Cerebellar nuclear complex (tissue), 1 donor: ENCODE measurements around the gene AADAT.

Experiments
- DNase-seq, 2 experiments: peaks; one replicate each; lab custom pipeline; 2025; lab: John Stamatoyannopoulos, UW

Gene AADAT

DNA sequence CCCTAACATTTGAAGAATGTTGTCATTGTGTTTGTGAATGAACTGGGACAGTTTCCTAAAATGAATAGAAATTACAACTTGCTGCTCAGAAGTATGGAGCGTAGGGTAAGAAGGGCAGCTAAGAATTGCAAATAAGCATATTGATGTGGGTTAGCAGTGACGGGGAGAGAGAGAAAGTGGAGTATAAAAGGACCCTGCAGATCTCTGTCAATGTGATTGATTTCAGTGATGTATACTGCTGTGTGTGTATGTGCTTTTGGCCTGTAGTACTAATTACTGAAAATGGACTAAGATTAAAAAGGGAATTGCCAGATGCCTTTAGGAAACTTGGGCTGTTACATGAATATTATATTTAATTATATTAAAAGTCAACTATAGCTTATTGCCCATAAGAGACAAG, 55.8 kb downstream of the AADAT start:
- no peak for DNase-seq

DNA sequence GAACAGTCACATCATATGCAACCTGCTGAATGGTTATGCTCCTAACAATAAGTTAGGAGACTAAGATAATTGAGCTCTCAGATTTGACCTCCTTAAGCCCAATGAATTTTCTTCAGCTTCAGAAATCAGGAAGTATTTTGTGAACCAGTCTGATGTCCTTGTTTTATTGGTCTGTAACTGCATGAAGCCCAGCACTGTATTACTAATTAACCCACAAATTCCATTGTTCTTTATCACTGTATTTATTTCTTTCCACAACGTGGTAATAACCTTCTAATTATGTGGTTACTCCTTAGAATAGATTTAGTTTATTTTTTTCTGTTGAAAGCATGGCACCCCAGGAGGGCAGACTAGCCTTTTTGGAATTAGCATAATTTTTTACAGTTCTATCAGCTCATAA, 59.6 kb downstream of the AADAT start:
- DNase-seq = no peak

DNA sequence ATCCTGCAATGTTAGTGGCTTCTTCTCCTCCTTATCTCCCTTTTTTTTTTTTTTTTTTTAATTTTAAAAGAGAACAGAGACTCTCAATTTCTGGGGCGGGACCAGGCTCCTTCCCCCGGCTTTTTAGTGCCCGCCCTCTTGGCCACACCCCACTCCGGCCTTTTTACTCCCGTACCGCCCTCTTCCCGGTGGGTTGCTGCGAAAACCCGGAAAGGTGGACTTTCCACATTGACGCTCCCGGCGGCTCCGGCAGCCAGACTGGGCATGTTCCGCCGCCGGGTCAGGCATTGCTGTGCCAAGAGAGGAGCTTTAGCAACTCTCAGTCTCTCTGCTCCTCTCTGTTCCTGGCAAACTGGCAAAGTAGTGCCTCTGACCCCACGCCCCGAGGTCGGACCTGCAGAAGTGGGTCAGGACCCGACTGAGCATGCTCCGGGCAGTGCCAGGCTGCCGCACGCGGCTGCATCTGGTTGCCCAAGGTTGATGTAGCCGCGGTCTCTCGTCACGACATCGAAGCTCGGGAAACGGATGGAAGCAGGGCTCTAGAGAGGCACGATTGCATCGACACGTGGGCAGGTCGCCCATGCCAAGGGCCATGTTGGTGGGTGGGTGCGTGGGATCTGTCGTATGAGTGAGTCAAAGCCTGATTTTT, 62.5 kb downstream of the AADAT start:
- DNase-seq = peak in 1 of 2 experiments; percentile 78

DNA sequence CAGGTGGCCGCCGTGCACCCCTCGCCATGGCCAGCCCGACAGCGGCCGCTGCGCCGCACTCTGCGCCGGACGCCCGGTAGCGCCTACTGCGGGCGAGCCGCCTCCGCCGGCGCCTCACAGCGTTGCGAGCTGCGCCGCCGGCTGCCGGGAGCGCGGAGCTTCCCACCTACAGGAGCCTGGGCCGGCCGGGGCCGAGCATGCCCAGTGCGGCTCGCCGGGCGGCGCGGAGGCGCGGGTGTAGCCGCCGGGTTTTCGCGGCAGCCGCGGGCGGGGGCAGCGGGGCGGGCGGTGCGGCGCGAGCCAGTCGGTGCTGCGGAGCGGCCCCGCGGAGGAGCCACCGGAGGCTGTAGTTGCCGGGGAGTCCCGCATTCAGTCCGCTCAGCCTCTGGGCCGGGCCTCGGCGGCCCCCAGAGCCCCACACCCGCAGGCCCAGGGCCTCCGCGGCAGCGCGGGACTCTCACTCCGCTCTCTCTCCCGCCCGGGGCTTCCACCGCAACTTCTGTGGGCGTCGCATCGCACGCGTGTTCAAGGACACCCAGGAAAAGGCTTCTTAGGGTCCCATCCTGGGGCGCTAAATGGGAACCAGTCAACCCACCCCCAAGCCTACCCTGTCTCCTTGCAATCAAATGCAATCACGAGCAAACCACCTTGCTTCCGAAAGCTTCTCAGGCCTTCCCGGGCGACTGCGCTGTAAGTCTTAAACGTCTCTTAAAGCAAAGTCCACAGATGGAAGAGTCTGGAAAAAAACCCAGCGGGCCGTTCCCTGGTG, 63.3 kb downstream of the AADAT start, which contains the start of gene MFAP3L:
Gene MFAP3L (minus strand): TSS at position 143 of the 769 bp plus-strand sequence. CDS start 20,518 bp downstream, outside the sequence.
- peak in 1 of 2 experiments; percentile 17 for DNase-seq

DNA sequence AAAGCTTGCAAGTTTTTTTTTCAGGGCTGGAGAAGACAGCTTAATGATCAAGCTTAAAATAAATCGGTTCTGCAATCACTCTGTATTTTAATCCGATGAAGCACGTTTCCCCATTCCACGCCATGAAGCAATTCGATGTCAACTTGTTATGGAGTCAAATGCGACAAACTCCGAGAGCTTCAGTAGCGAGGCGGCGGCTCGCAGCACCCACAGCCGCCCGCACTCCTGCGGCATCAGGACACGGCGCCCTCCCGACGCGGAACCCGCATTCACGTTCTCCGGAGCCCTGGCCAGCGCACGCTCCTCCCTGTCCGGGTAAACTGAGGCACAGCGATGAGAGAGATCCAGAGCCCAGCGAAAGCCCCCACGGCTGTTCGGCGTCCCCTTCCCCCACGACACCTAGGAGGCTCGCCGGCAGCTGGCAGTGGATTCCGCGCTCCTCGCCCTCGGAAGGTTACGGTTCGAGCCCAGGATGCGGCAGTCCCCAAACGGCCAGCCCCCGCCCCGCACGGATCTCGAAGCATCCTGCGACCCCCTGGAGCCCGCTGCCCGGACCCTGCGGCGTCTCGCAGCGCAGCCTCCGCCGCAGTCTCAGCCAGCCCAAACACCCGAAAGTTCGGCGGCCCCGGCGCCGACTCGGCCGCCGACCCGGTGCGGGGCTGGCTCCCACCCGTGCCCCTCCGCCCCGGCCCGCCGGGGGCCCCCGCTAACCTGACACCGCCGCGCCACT, 64.1 kb downstream of the AADAT start:
- DNase-seq = no peak

DNA sequence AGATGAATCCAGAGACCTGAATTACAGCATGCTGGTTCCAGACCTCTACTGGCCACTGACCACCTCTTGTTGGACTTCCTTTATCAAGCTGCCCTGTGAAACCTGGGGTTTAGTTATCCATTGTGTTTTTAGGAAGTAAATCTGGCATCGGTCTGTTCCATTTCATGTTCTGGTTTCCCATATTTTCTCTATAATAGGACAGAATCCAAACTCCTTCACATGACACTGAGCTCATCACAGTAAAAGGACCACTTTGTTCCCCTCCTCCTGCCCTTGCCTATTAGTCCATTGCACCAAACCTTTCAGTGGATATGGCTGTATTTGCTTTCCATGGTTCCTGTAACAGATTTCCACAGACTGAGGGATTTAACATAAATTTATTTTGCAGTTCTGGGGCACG, 67.5 kb downstream of the AADAT start:
- no peak for DNase-seq

DNA sequence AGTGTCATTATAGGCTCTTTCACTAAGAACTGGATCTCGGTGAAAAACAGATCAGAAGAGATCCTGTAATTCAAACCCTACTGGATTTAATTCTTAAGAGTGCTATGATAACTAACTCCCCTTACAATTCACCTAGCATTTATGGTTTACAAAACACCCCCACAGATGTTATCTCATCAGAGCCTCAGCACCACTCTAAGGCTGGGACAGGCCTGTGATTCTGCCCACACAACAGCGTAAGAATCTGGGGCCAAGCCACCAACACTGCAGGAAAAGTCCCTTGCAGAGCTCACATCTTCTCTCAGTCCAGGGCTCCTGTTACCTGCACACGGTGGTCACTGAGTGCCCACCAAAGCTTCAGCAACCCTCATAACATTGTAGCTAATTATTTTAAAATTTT, 72.5 kb downstream of the AADAT start:
- no peak for DNase-seq

DNA sequence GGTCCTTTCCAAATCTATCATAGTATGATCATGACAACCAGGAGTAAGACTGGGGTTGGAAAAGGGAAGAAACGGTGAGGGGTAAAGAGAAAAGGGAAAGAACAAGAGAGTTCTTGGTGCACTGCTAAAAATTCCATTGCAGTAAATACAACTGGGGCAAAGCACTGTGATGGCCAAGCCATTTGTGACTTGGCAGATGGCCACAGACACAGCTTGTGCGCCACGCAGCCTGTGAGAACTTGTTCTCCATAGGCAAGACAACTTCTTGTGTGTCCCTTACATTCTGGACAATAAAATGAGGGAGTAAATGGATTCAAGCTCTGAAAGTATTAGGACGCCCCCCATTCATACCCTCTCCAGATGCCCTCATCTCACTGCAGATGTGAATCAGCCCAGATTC, 74.5 kb downstream of the AADAT start:
- peak; percentile 20 to 31 for DNase-seq

DNA sequence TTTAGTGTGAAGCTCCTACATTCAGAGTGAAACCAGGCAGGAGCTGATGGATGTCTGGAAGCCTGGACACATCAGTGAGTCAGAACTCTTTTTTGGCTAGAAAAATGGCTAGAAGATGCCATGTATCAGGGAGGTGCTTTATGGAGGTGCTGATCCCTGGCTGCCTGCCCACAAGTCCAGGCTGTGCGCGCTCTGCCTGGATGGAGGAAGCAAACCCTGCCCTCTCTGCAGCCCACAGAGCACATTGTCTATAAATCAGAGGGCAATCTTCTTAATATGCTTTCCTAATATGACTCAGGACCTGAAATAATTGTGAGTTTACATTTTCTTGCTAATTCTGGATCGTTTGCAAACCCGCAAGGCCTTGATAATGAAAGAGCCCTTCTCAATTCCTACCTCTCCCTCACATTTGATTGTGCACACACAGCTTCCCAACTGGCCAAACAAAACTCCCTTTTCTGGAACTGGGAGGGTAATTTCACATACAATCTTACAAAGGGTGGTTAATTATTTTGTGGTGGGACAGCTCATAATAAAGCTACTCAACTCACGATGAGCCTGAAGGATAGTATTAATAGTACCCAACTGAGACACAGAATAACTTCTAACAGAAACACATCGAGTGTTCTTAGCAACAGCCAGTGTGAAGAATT, 75.3 kb downstream of the AADAT start:
- DNase-seq = peak; percentile 53 to 78

DNA sequence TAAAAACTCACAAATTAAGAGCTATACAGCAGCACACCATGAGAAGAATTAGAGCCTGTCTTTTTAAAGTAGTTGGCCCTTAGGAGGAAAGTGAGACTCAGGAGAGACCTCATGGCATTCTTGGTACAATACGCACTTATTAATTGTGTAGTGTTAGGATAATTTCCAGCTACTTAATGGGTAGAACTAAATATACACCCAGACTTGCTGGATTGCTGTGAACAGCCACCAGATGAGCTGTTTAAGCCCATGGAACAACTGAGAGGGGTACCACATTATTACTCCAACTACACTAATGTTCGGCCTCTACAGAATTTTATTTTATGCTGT, 77.2 kb downstream of the AADAT start:
- no peak for DNase-seq

DNA sequence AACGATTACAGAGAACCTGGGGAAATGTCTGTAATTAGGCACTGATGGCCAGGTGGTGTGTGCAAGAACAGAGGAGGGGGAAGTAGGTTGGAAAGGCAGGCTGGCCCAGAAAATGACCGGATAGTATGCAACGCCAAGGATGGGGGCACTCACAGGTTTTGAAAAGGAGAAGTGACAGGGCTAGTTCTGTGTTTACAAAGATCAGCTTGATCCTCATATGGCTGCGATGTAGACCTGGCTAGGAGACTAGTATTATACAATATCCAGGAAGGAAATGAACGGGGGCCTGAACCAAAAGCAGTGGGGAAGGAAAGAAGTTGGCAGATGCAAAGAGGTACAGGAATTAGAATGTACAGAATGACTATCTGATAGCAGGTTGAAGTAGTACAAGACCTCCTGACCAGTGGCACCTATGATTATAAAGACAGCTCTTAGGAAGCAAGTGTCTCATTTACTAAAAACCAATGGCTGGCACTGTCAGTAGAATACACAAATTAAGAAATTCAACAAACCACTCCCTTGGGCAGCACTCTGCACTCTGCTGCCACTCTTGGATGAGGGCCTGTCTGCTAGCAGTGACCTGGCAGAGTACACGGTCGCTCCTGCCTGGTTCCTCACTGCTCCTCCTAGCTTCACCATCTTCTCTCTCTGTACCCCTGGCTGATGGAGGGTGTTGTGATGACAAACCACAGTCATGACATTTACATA, 77.7 kb downstream of the AADAT start:
- DNase-seq = peak in 1 of 2 experiments; percentile 42
